Left colon (tissue), 2 donors: ENCODE data around the gene CCSER1. TPM values are rescaled to one million over a fixed set of nuclear protein-coding genes. Genes with fewer than 3 reads are reported as not detected.

Experiments
- ATAC-seq: fragments of 200-7000 bp; cut with Tn5 transposase; one replicate; pipeline ENCODE4 v1.9.1; 2020; ENCODE audit warnings: mild to moderate bottlenecking, moderate library complexity
- DNase-seq, 2 donors: peaks; one replicate each; pipeline ENCODE4 v3.0.0-alpha.2; 2020
- intact Hi-C, 2 donors: fragments of 100-400 bp; cut with DNase I in 1 of 2; cut with micrococcal nuclease in 1 of 2; formaldehyde crosslinking; loops; one replicate each; pipeline versions ENCODE4 v1.11.2 to v1.14.0; 2022; cut with DNase I, micrococcal nuclease
- total RNA-seq, 2 donors: library from RNA; stranded (reverse); fragmentation: NEBNext Ultra II Directional; extraction: Animal tissue kit (Norgen Biotek cat#: 25700); gene quantifications; one replicate each; pipeline ENCODE4 v1.2.1, GENCODE V29; 2021
- donor health status: DM: no; HTN: no; CAD: no.
- donor health status: DM: yes; HTN: yes; CAD: no.

Gene CCSER1
- total RNA-seq, 2 donors from 2014 or later, result 14.4 to 22.7 TPM

GRCh38 chr4:90718931-90719330 lies 591.7 kb downstream of the CCSER1 start:
- ATAC-seq, result no peak
- intact Hi-C loops, result no loop called here
- no peak for DNase-seq

- no peak for DNase-seq
- no peak for ATAC-seq
- intact Hi-C loops, result no loop called here
Measured at GRCh38 chr4:90727938-90728337, 600.7 kb downstream of the CCSER1 start.

GRCh38 chr4:90730752-90731151 lies 603.6 kb downstream of the CCSER1 start:
- intact Hi-C loops, result no loop called here
- ATAC-seq (no peak), DNase-seq (no peak)

- no peak for DNase-seq
- intact Hi-C loops, result no loop called here
- ATAC-seq, result no peak
Measured at GRCh38 chr4:90733211-90733610, 606.0 kb downstream of the CCSER1 start.

- ATAC-seq, result no peak
- intact Hi-C loops, result no loop called here
Measured at GRCh38 chr4:90745176-90745575, 618.0 kb downstream of the CCSER1 start.

GRCh38 chr4:90753068-90753467 lies 625.9 kb downstream of the CCSER1 start:
- intact Hi-C loops, result no loop called here
- ATAC-seq, result no peak
- DNase-seq, result no peak

More at GRCh38 chr4:90745176-90745575, 618.0 kb downstream of the CCSER1 start:
- DNase-seq, result no peak

GRCh38 chr4:90757534-90758060 lies 630.4 kb downstream of the CCSER1 start:
- intact Hi-C loops, result no loop called here
- DNase-seq (no peak), ATAC-seq (no peak)

- intact Hi-C loops, result no loop called here
- ATAC-seq (no peak), DNase-seq (no peak)
Measured at GRCh38 chr4:90760059-90760458, 632.9 kb downstream of the CCSER1 start.

GRCh38 chr4:90766837-90767236 lies 639.6 kb downstream of the CCSER1 start:
- DNase-seq (no peak), ATAC-seq (no peak)
- intact Hi-C loops, result no loop called here

- ATAC-seq (no peak), DNase-seq (no peak)
- intact Hi-C loops, result no loop called here
Measured at GRCh38 chr4:90769251-90769650, 642.1 kb downstream of the CCSER1 start.

GRCh38 chr4:90780193-90780592 lies 653.0 kb downstream of the CCSER1 start:
- no peak for ATAC-seq
- DNase-seq, result no peak
- intact Hi-C loops, result no loop called here

- DNase-seq (no peak), ATAC-seq (no peak)
- intact Hi-C loops, result no loop called here
Measured at GRCh38 chr4:90786602-90787001, 659.4 kb downstream of the CCSER1 start.

GRCh38 chr4:90792696-90793095 lies 665.5 kb downstream of the CCSER1 start:
- intact Hi-C loops, result no loop called here
- no peak for ATAC-seq
- DNase-seq, result no peak

- ATAC-seq (no peak), DNase-seq (no peak)
- intact Hi-C loops, result no loop called here
Measured at GRCh38 chr4:90798948-90799347, 671.8 kb downstream of the CCSER1 start.

- DNase-seq (no peak), ATAC-seq (no peak)
- intact Hi-C loops, result no loop called here
Measured at GRCh38 chr4:90799895-90800294, 672.7 kb downstream of the CCSER1 start.

- intact Hi-C loops, result no loop called here
- DNase-seq (no peak), ATAC-seq (no peak)
Measured at GRCh38 chr4:90815569-90815968, 688.4 kb downstream of the CCSER1 start.

GRCh38 chr4:90816754-90817153 lies 689.6 kb downstream of the CCSER1 start:
- no peak for DNase-seq
- intact Hi-C loops, result no loop called here
- ATAC-seq, result no peak

GRCh38 chr4:90824266-90825150 lies 697.3 kb downstream of the CCSER1 start:
- ATAC-seq, result no peak
- intact Hi-C loops, result no loop called here
- DNase-seq, result no peak

- peak; percentile 93 for ATAC-seq
- peak in 1 of 2 donors; percentile 41 for DNase-seq
- intact Hi-C loops, result no loop called here
Measured at GRCh38 chr4:90825849-90826248, 698.7 kb downstream of the CCSER1 start.

GRCh38 chr4:90833706-90834105 lies 706.5 kb downstream of the CCSER1 start:
- ATAC-seq, result no peak
- intact Hi-C loops, result no loop called here
- DNase-seq, result no peak

GRCh38 chr4:90837241-90837640 lies 710.0 kb downstream of the CCSER1 start:
- no peak for DNase-seq
- intact Hi-C loops, result no loop called here
- ATAC-seq, result no peak
